AG10803 (cell line): ENCODE results near the gene RAD52.

Experiments
- DNase-seq: peaks from one replicate; pipeline ENCODE4 v3.0.0; 2010; ENCODE audit warnings: low read depth
- H3K4me3 ChIP-seq: 2 replicates; pipeline ENCODE4 v1.5.1; 2011; ENCODE audit warnings: mild to moderate bottlenecking, low read length, control low read depth
- CTCF ChIP-seq: conservative IDR thresholded peaks from 2 replicates; pipeline ENCODE4 v1.5.1; 2011; ENCODE audit warnings: mild to moderate bottlenecking, low read length, control low read depth, inconsistent platforms

The RAD52 gene

GRCh38 chr12:949453-950191 is at the start of gene RAD52:
Gene RAD52, minus strand, starts transcription at chr12:949694. Its CDS starts 16,636 bp downstream, at chr12:933058.
- peak within 1 kb of the TSS; percentile 93 for H3K4me3 ChIP-seq
- TF ChIP-seq CTCF: peak; percentile 80
- DNase-seq: peak; percentile 99

GRCh38 chr12:998020-998874 is 48.8 kb upstream of the RAD52 start:
- H3K4me3 ChIP-seq: no peak overlapping the region
- TF ChIP-seq CTCF: no peak
- DNase-seq: no peak

- TF ChIP-seq CTCF: no peak
- no peak for DNase-seq
- no peak overlapping the region for H3K4me3 ChIP-seq
Observed at GRCh38 chr12:997505-997904, 48.0 kb upstream of the RAD52 start.

GRCh38 chr12:996881-997280 is 47.4 kb upstream of the RAD52 start:
- no peak for DNase-seq
- no peak overlapping the region for H3K4me3 ChIP-seq
- TF ChIP-seq CTCF: no peak

- H3K4me3 ChIP-seq: peak overlapping the region; percentile 5; the same call in 1 of the 2 replicates
- DNase-seq: no peak
- no peak for TF ChIP-seq CTCF
Observed at GRCh38 chr12:992647-993046, 43.2 kb upstream of the RAD52 start.

- no peak for DNase-seq
- TF ChIP-seq CTCF: no peak
- peak overlapping the region; percentile 82 for H3K4me3 ChIP-seq
Observed at GRCh38 chr12:991350-992333, 42.1 kb upstream of the RAD52 start.
